Lower leg skin (tissue), 4 donors: ENCODE measurements around the gene TMEM86B. TPM values are rescaled to one million over a fixed set of nuclear protein-coding genes. Genes with fewer than 3 reads are reported as not detected.

Experiments
- DNase-seq, 2 donors: peaks; one replicate each; pipeline ENCODE4 v3.0.0-alpha.2; 2019; ENCODE audit warnings: low spot score in 2 of 2
- H3K4me3 ChIP-seq: fragments of 200-600 bp; sonication (generic); 2 replicates; pipeline ENCODE4 v1.5.1; 2017; ENCODE audit warnings: mild to moderate bottlenecking, low read depth; ENCODE audit not compliant: poor library complexity, severe bottlenecking
- POLR2A ChIP-seq, 2 donors: fragments of 450-650 bp; IDR thresholded peaks; one replicate each; pipeline ENCODE4 v1.6.1; 2016 to 2017; ENCODE audit warnings: antibody characterized with exemption in 2 of 2, mild to moderate bottlenecking in 1 of 2, moderate library complexity in 1 of 2
- WGBS, 2 donors: methylation state at CpG; one replicate each; pipeline ENCODE4 v1.1.5; 2018; 5-methylcytosine and 5-hydroxymethylcytosine counted together
- intact Hi-C: fragments of 100-400 bp; cut with DNase I; formaldehyde crosslinking; loops from one replicate; pipeline ENCODE4 v1.15.0; 2023; ENCODE audit warnings: low total_unique reads
- total RNA-seq, 4 donors: library from RNA; depleted of rRNA; stranded (reverse); fragments of >200 nt; gene quantifications; one replicate each; pipeline ENCODE4 v1.1.0, GENCODE V29; 2016
- TF ChIP-seq, protein P1 (sequence below), 3 donors: fragments of 450-650 bp; IDR thresholded peaks; one replicate each; pipeline ENCODE4 v1.5.1; 2016; ENCODE audit warnings: antibody characterized with exemption in 3 of 3, mild to moderate bottlenecking in 3 of 3, moderate library complexity in 2 of 3

TMEM86B gene
- total RNA-seq, 4 donors from 2014 or later: 1.1 to 2.4 (median 1.6) TPM

DNA sequence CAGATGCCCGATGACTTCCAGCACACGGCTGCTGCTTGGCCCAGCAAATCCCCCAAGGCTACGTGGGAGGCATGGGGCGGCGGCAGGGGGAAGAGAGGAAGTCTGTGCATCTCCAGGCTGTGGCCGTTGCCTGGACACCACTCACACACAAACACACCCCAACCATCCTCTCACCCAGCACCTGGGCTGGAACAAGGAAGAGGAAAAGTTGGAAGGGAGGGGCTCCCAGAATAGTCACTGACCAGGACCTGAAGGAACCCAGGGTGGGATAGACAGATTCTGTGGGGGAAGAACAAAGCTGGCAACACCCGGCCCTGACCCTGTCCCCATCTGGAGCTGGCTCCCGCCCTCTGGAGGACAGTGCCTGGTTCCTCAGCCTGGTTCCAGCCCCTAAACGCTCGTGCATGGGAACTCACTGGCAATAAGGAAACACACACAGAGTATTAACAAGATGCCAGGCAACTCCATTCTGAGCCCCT, 19.1 kb upstream of the TMEM86B start:
- H3K4me3 ChIP-seq: no peak overlapping the region
- no peak for DNase-seq
- TF ChIP-seq, protein P1, sequence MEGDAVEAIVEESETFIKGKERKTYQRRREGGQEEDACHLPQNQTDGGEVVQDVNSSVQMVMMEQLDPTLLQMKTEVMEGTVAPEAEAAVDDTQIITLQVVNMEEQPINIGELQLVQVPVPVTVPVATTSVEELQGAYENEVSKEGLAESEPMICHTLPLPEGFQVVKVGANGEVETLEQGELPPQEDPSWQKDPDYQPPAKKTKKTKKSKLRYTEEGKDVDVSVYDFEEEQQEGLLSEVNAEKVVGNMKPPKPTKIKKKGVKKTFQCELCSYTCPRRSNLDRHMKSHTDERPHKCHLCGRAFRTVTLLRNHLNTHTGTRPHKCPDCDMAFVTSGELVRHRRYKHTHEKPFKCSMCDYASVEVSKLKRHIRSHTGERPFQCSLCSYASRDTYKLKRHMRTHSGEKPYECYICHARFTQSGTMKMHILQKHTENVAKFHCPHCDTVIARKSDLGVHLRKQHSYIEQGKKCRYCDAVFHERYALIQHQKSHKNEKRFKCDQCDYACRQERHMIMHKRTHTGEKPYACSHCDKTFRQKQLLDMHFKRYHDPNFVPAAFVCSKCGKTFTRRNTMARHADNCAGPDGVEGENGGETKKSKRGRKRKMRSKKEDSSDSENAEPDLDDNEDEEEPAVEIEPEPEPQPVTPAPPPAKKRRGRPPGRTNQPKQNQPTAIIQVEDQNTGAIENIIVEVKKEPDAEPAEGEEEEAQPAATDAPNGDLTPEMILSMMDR (IDR thresholded peaks at IDR 0.05): no peak
- no peak for TF ChIP-seq POLR2A (IDR thresholded peaks at IDR 0.05)
- WGBS, 2 donors: 21 to 26% methylated on average over 10 of the region's 10 CpGs
- intact Hi-C loops: no loop called here

DNA sequence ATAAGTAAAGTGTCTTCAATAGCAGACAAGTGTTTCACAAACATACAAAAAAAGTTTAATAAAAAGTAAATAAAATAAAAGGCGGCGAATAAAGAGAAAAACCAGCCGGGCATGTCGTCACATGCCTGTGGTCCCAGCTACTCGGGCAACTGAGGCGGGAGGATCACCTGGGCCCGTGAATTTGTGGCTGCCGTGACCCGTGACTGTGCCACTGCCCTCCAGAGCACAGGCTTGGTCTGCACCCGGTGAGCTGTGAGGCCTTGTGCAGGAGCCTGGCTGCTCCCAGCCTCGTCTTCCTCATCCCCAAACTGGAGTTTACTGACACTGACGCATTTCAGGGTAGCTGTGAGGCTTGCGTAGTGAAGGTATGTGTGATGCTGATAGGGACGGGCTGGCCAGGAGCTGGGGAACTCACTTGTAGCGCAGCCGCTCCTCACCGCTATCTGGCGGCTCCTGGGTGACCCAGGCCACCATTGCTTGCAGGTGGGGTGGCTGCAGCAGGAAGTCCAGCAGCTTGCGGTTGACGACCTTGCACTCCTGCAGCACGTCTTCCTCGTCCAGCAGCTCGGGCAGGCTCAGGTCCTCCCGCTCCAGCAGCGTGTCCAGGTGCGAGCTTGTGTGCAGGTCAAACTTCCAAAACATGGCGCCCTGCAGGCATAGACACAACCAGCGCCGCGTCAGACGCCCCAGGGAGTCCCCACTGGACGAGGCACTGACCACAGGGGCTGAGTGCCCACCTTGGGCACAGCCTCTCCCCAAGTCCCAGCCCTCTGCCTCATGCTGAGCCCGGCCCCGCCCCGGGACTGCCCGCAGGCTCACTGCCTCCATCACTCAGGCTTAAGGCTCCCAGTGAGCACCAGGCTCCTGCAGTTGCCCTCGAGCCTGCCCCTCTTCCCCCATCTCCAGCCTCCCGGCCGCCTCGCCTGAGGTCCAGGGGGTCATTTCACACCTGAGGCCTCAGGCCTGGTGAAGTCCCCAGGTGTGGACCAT, 18.2 kb upstream of the TMEM86B start:
- 87 to 90% methylated on average over 19 to 38 of the region's 40 CpGs for WGBS, 2 donors
- H3K4me3 ChIP-seq: no peak overlapping the region
- DNase-seq: no peak
- intact Hi-C loops: no loop called here
- no peak for TF ChIP-seq POLR2A (IDR thresholded peaks at IDR 0.05)
- TF ChIP-seq, protein P1 (IDR thresholded peaks at IDR 0.05): no peak

DNA sequence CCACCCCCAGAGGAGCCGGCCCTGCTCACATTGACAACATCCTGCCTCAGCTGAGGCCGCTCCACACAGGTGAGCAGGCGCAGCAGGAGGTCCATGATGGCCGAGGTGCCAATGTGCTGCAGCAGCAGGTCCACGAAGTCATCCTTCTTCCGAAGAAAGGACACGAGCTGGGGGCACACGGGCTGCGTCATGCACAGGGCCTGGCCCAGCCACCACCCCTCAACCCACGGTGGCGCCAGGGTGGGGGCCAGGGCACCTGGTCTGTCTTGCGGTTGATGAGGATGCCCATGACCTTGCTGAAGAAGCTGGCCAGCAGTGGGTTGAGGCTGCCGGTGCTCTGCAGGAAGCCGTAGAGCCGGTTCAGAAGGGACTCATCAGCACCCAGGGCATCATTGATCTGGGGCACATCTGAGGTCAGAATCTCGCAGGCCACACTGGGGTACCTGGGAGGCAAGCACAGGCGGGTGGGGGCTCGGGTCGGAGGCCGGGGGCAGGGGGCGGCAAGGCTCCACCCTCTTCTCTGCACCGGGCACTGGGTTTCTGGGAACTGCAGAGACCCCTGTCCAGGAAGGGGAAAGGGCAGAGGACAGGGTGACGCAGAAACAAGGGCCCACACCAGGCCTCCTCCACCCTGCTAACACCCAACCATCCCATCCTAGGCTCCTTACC, 16.8 kb upstream of the TMEM86B start:
- TF ChIP-seq, protein P1 (IDR thresholded peaks at IDR 0.05): no peak
- TF ChIP-seq POLR2A (IDR thresholded peaks at IDR 0.05): no peak
- intact Hi-C loops: no loop called here
- H3K4me3 ChIP-seq: no peak overlapping the region
- no peak for DNase-seq
- WGBS, 2 donors: 90 to 97% methylated on average over 19 to 21 of the region's 23 CpGs

DNA sequence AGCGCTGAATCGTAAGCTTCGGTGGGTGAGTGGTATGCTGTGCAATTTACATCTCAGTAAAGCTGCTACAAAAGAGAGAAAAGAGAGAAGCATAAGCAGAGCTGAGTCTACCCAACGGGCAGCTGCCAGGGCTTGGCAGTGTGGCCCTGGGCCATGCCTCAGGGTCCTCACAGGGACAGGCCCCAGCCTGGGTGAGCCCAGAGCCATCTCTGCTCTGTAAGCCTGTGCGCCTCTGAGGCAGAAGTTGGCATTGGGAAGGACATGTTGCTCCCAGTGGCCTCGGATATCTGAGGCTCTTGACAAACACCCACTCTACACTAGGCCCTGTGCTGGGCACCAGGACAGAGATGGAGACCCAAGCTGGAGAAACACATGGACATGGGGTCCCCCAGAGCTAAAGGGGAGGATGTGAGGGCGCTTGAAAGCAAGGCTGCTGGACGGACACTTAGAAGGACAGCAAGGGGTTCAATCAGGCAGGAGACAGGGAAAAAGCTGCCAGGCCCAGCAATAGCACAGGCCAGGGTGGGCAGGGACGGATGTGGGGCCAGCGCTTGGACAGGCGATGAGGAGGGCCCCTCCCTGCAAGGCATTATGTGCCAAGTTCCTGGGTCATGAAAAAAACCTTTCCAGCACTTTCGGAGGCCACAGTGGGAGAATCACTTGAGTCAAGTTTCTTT, 15.6 kb upstream of the TMEM86B start:
- 84 to 87% methylated on average over 12 of the region's 12 CpGs for WGBS, 2 donors
- DNase-seq: no peak
- no peak overlapping the region for H3K4me3 ChIP-seq
- TF ChIP-seq, protein P1 (IDR thresholded peaks at IDR 0.05): no peak
- TF ChIP-seq POLR2A (IDR thresholded peaks at IDR 0.05): no peak
- intact Hi-C loops: no loop called here

DNA sequence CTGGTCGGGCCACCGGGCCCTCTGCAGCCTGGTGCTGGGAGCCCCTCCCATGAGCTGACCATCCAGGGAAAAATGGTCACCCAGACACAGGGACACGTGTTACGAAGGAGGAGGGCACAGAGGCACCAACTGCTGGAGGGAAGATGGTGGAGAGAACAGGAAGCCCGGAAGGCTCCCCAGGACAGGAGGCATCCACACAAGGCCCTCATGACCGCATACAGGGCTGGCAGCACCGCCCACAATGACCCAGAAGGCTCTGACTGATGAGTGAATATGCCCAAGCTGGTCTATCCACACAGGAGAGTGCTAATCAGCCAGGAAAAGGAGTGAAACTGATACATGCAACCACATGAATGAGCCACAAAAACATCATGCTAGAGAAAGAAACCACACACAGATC, 14.0 kb upstream of the TMEM86B start:
- no peak for DNase-seq
- whole genome bisulfite sequencing, 2 donors: 75 to 81% methylated on average over 7 of the region's 7 CpGs
- intact Hi-C loops: no loop called here
- TF ChIP-seq, protein P1 (IDR thresholded peaks at IDR 0.05): no peak
- no peak for TF ChIP-seq POLR2A (IDR thresholded peaks at IDR 0.05)
- no peak overlapping the region for H3K4me3 ChIP-seq
